Measurements from ENCODE around the gene MAK.
A peak's percentile ranks its signal among the peaks of the same experiment; 100 is the strongest.
"Not testable (repeated sequence)": the region's sequence is repeated elsewhere in the genome, so short reads cannot be mapped to it uniquely, and the experiment has no call there.

Gene MAK

DNA sequence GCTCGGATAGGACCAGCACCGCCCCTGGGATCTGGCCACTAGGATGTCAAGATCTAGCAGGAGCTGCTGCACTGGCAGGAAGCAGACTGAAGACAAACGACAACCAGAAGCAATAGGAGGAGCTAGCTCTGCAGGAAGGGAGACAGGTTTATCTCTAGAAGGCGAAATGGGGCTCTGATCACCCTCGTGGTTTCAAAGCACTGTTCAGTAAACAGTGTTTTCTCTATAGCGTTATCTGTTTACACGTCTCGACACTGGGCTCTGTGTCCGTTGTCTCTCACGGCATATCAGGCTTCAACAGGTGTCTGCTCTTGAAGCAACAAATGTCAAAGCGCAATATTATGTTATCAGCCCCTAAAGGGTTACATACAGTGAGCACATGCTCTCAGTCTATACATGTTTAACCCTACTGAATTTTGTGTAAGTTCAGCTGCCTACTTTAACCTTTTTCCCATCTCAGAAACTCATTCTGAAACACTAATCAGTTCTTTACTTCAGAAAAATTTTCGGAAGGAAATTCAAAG, 66.9 kb downstream of the MAK start:
- no peak for DNase-seq

DNA sequence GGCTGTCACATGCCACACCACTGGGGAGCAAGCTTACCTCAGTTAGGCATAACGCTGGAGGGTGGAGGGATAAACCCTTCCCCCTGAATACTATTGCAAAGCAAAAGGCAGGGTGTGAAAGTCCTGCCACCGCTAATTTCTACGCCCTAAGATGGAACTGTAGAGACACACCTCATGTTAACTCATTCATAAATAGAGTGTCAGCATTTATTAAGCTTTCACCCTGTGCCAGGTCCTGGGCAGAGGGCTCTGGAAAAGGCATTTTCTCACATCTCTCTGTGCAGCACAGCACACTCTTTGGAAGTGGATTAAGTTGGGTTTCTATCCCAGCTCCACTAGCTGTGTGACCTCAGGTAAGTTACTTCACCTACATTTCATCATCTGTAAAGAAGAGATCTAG, 68.9 kb downstream of the MAK start:
- DNase-seq: no peak

DNA sequence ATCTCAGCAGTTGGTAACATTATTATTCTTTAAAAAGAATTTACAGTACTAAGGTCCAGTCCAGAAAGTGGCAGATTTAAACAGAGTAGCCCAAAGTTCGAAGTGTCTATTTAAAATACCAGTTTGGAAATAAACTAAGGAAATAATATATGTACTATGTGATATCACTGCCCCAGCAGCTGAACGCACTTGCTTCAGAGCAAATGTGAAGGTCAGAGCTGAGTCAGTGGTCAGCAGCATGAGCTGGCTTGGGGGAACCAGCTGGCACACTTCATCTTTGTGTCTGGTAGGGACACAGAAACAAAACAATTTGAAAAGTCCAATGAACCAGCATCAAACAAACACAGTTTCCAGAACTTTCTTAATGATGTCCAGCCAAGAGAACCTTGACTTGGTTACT, 75.3 kb downstream of the MAK start:
- DNase-seq: no peak

DNA sequence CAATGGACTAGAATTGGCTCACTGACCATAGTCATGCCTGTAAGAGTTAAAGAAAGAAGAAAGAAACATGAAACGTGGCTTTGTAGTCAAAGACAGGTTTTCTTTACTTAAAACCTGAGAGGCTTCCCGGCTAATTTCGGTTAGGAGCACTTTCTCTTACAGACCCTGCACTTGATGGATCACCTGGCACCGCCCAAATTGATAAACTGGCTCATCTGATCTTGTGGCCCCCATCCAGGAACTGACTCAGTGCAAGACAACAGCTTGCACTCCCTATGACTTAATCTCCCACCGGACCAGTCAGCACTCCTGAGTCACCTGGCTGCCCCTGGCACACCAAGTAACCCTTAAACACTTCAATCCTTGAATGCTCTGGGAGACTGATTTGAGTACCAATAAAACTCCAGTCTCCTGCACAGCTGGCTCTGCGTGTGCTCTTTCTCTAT, 78.4 kb downstream of the MAK start:
- DNase-seq: peak; percentile 16

- peak; percentile 74 for DNase-seq
Observed at GRCh38 chr6:10759312-10759839, 79.0 kb downstream of the MAK start.

DNA sequence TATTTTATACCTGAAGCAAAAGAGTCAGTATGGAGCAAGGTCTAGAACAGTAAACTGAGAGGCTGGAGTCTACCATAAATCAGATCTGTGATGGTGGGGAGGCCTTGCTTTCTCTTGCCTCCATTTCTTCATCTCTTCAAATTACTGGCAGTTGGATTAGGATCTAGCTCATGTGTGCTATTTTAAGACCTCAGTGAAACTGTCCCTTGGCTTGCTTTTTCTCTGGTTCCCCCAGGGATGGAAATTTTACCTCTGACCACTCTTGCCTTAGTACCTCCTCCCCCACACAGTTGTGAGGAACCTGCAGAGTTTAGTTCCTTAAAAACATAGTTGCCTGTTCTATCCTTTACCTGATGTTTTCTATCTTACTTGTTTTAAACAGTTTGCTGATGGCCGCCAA, 82.3 kb downstream of the MAK start:
- DNase-seq: no peak

GRCh38 chr6:10751757-10752156, 86.6 kb downstream of the MAK start:
- DNase-seq: not testable (repeated sequence)

DNA sequence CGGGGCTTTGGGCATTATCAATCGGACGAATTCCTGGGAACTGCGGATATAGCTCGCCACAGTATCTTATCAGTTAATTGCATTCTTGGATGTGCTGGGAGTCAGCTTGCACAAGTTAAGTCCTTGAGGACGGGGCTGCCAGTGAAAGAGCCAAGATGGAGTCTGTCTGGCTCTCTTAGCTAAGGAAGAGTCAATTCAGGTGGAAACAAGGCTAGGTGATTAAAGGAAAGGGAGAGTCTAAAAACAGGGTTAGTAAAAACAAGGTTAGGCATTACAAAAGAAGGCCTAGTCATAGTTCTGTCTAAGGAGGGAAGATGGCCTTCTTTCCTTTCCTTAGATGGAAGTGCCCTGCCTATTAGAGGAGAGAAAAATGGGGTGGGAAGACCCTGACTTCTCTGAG, 87.8 kb downstream of the MAK start:
- DNase-seq: not testable (repeated sequence)

DNA sequence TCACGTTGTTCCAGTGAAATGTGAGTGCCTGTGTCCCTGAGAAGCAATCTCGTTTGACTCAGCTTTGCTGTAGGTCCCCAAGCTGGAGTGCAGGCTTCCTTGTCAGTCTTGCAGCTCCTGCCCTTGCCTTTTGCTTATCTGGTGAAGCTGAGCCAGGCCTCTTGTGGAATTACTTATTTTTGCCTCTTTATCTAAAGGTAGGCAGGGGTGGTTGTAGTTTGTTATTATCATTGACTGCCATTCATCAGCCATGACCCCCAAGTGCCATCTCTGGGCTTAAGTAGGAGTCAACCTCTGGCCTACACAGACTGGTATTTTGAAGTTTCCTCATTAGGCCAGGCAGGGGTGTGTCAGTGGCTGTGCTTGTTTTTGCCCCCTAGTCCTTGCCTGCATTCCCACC, 88.6 kb downstream of the MAK start:
- DNase-seq: no peak

DNA sequence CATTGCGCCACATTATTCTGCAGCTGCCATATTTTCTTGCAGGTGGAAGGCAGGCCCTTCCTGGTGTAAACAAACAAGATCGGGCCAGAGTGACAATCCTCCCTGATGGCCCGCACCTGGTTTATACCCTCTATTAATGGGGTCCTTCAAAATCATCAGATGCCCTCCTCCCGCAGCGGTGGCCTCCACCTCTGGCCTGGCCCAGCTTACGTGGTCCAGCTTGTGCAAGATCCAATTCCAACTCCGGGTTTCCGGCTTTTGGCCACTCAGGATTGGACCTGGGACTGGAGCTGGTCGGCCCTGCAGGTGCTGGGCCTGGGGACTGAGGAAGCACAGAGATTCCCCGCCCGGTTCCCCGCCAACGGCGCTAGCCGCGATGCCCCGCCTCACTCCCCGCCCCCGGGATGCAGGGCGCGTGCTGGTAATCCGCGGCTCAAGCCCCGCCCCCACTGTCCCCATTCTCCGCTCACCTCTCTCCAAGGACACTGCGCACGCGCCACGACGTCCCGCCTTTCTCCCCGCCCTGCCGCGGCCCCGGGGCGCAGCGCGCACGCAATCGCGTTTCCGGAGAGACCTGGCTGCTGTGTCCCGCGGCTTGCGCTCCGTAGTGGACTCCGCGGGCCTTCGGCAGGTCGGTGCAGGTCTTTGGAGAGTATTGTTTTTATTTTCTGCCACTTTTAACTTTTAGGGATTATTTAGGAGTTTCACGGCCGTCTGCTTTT, 90.9 kb downstream of the MAK start, which contains the start of gene TMEM14B:
Gene TMEM14B (plus strand): TSS at position 555 of the 722 bp plus-strand sequence. CDS start 1,441 bp downstream, outside the sequence.
- DNase-seq: peak; percentile 99

- DNase-seq: no peak
Observed at GRCh38 chr6:10746915-10747250, 91.5 kb downstream of the MAK start.

DNA sequence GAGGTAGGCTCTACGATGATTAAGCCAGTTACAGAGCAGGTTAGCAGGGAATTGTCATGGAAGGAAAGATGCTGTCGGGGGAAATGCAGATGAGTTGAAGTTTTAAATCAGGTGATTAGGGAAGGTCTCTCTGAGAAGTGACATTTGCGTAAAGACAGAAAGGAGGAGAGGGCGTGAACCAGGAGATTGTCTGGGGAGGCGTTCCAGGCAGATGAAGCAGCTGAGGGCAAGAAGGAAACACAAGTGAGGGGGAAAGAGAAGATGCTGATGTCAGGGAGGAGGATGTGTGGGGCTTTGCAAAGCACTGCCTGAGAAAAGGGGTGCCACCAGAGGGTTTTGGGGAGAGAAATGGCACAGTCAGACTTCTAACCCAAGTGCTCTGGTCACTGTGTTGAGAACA, 93.2 kb downstream of the MAK start:
- DNase-seq: no peak

DNA sequence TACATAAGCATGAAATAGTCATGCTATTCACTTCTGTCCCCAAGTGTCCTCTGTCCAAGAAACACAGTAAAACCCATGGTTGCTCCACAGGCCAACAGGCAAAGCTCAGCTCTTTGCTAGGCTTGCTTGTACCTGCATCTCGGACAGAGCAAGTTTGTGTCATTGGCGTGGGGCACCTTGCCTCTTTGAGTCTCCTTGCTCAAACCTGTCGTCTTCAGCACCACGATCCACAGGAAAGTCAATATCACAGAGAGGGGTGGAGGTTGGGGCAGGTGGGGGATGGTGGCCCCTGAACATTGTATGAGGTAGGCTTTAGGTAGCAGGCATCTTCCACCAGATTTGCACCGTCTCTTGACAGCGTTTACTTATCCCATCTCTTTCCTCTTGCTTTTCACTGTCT, 94.8 kb downstream of the MAK start:
- DNase-seq: no peak

GRCh38 chr6:10742251-10742650, 96.1 kb downstream of the MAK start:
- DNase-seq: no peak

- not testable (repeated sequence) for DNase-seq
Observed at GRCh38 chr6:10741643-10742042, 96.7 kb downstream of the MAK start.

DNA sequence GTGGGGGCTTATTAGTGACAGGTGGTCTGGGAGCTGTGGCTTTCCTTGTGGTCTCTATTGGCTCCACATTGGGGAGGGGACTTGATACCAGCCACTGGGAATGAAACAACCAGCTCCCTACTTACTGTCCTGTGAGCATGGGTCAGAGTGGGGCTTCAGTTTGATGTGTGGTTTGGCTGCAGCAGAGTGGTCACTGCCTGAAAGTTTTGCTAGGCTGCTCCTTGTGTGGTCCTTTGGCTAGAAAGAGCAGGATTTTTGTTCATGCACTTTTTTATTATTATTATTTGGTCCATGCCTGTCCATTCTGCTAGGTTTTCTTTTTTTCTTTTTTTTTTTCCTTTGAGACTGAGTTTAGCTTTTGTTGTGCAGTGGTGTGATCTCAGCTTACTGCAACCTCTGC, 98.3 kb downstream of the MAK start:
- no peak for DNase-seq

- DNase-seq: no peak
Observed at GRCh38 chr6:10736731-10737130, 101.6 kb downstream of the MAK start.

- no peak for DNase-seq
Observed at GRCh38 chr6:10733863-10734262, 104.5 kb downstream of the MAK start.

GRCh38 chr6:10733151-10733715, 105.1 kb downstream of the MAK start:
- DNase-seq: no peak

DNA sequence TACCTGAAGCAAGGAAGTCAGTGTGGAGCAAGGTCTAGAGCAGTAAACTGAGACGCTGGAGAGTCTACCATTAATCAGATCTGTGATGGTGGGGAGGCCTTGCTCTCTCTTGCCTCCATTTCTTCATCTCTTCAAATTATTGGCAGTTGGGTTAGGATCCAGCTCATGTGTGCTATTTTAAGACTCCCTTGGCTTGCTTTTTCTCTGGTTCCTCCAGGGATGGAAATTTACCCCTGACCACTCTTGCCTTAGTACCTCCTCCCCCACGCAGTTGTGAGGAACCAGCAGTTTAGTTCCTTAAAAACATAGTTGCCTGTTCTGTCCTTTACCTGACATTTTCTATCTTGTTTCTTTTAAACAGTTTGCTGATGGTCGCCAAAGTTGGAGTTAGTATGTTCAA, 108.1 kb downstream of the MAK start:
- DNase-seq: no peak

DNA sequence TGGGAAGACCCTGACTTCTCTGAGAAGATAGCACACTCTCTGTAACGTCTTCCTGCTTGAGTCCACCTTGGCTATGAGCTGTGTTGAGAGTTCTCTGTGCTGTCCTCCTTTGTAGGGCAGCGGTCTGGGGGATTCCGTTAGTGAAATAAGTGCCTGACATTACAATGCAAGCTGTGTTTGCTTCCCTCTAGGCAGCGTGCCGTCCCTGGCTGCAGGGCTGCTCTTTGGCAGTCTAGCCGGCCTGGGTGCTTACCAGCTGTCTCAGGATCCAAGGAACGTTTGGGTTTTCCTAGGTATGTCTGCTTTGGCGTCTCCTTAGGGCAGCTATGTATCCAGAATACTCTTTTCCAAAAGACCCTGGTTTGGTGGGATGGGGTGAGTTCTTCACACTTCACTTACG, 112.6 kb downstream of the MAK start:
- DNase-seq: no peak

DNA sequence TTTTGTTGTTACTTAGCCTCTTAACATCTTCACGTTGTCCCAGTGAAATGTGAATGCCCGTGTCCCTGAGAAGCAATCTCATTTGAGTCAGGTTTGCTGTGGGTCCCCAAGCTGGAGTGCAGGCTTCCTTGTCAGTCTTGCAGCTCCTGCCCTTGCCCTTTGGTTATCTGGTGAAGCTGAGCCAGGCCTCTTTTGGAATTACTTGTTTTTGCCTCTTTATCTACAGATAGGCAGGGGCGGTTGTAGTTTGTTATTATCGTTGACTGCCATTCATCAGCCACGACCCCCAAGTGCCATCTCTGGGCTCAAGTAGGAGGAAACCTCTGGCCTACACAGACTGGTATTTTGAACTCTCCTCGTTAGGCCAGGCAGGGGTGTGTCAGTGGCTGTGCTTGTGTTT, 113.3 kb downstream of the MAK start:
- no peak for DNase-seq

- DNase-seq: no peak
Observed at GRCh38 chr6:10723567-10723881, 114.8 kb downstream of the MAK start.

GRCh38 chr6:10722820-10723566, 115.3 kb downstream of the MAK start, which contains the start of gene TMEM14C:
Gene TMEM14C (plus strand): TSS chr6:10723070. CDS start chr6:10724614, 1,544 bp downstream.
- peak; percentile 98 for DNase-seq

Data from DMS53 (cell line).